Measurements from ENCODE around the gene FAM98C. TPM values are rescaled to one million over a fixed set of nuclear protein-coding genes. Genes with fewer than 3 reads are reported as not detected.

FAM98C gene
- total RNA-seq, 1 donor, result 11.6 TPM

DNA sequence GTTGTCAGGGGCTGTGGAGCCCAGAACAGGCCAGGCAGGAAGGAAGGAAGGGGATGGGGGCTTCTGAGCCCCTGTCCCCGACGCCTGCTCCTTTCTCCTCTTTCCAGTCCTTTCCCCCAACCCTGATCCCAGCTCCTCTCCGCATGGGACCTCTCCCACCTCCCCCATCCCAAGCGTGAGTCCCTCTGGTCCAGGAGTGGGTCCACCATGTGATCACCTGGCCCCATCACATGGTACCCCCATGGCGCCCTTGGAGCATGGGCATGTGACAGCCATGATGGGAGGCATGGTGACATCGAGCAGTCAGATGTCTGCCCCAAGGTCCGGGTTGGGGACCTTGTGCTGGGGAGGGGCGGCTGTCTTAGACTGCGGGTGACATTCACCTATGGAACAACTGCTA, 39.8 kb downstream of the FAM98C start:
- no peaks in the 10 kb centered on the region for H3K27me3 ChIP-seq (ENCODE audit: insufficient read depth, low read length)
- no peak overlapping the region for H3K4me3 ChIP-seq (ENCODE audit: low read length)
- H3K4me1 ChIP-seq (ENCODE audit: insufficient read depth, low read length), result no peaks in the 10 kb centered on the region
- no peaks in the 10 kb centered on the region for H3K9me3 ChIP-seq (ENCODE audit: low read depth, low read length)

DNA sequence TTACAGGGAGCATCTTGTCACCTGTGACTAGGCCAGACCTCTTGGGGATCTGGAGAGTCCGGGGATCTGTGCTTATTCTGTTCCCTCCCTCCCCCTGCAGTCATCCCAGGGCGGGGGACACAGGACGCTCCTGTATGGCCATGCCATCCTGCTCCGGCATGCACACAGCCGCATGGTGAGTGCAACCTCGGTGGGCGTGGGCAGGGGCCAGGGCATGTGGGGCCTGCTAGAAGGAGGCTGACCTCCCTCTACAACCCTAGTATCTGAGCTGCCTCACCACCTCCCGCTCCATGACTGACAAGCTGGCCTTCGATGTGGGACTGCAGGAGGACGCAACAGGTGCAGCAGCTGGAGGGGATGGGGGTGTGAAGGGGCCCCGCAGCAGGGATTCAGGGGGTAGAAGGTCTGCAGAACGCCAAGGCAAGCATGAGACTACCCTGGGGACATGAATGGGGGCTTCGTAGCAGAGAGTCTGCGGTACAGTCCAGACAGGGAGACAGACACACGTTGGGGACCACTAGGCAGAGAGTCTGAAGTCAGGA, 40.6 kb downstream of the FAM98C start:
- H3K4me1 ChIP-seq (ENCODE audit: insufficient read depth, low read length), result no peaks in the 10 kb centered on the region
- H3K27me3 ChIP-seq (ENCODE audit: insufficient read depth, low read length), result no peaks in the 10 kb centered on the region
- no peak overlapping the region for H3K4me3 ChIP-seq (ENCODE audit: low read length)
- no peaks in the 10 kb centered on the region for H3K9me3 ChIP-seq (ENCODE audit: low read depth, low read length)

DNA sequence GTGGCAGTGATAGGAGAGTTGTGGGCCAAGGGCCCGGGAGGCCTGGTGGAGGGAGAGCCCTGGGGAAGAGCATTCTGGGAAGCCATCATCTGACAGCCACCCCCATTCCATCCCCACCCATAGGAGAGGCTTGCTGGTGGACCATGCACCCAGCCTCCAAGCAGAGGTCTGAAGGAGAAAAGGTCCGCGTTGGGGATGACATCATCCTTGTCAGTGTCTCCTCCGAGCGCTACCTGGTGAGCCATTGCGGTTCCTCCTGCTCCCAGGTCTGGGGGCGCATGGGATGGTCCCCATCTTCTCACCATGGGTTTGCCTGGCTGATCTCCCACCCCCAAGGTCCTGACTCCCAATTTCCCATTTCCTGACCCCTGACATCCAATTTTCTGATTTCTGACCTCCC, 41.1 kb downstream of the FAM98C start:
- Histone ChIP-seq H3K27me3 (ENCODE audit: insufficient read depth, low read length) (no peaks in the 10 kb centered on the region), H3K4me3 (ENCODE audit: low read length) (no peak overlapping the region), H3K9me3 (ENCODE audit: low read depth, low read length) (no peaks in the 10 kb centered on the region), H3K4me1 (ENCODE audit: insufficient read depth, low read length) (no peaks in the 10 kb centered on the region)

DNA sequence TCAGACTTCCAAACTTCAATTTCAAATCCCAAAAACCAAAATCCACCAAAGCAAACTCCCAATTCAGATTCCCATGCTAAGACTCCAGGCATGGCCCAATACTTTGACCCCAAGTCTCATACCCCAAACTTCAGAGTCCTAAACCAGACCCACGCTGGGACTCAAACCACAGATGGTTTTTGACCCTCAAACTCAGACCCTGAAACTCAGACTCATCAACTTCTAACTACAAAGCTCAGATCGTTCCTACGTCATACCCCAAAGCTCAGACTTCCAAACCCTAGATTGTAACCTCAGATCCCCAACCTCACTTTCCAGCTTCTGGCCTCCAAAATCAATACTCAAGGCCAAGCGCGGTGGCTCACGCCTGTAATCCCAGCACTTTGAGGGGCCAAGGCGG, 42.5 kb downstream of the FAM98C start:
- no peaks in the 10 kb centered on the region for H3K4me1 ChIP-seq (ENCODE audit: insufficient read depth, low read length)
- H3K9me3 ChIP-seq (ENCODE audit: low read depth, low read length), result no peaks in the 10 kb centered on the region
- no peak overlapping the region for H3K4me3 ChIP-seq (ENCODE audit: low read length)
- H3K27me3 ChIP-seq (ENCODE audit: insufficient read depth, low read length), result no peaks in the 10 kb centered on the region

DNA sequence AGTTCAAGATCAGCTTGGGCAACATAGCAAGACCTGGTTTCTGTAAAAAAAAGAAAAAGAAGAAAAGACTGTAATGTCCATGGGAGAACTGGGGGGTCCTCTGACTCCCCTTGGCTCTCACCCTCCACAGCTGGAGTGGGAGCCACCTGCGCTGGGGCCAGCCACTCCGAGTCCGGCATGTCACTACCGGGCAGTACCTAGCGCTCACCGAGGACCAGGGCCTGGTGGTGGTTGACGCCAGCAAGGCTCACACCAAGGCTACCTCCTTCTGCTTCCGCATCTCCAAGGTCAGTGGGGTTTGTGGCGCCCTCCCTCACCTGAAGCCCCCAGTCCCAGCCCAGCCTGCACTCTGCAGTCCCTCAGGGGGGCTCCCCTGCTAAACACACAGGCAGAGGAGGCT, 45.3 kb downstream of the FAM98C start:
- Histone ChIP-seq H3K9me3 (ENCODE audit: low read depth, low read length) (no peaks in the 10 kb centered on the region), H3K4me3 (ENCODE audit: low read length) (no peak overlapping the region), H3K4me1 (ENCODE audit: insufficient read depth, low read length) (no peaks in the 10 kb centered on the region), H3K27me3 (ENCODE audit: insufficient read depth, low read length) (no peaks in the 10 kb centered on the region)

DNA sequence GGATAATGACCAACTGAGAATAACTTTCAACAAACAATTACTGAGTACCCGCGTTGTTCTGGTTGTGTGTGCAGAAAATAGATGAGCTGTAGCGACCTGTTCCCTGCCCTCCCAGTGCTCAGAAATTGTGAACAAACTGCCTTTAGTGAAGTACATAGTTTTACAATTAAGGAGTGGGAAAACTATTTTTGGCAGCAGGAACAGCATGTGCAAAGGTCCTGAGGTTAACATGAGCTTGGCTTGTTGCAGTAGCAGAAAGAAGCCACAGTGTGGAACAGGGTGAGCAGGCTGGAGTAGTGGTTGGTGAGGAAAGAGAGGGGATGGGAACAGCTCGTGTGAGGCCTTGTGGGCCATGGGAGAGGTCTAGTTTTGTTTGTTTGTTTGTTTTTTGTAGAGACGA, 46.6 kb downstream of the FAM98C start:
- Histone ChIP-seq H3K4me1 (ENCODE audit: insufficient read depth, low read length) (no peaks in the 10 kb centered on the region), H3K4me3 (ENCODE audit: low read length) (no peak overlapping the region), H3K27me3 (ENCODE audit: insufficient read depth, low read length) (no peaks in the 10 kb centered on the region), H3K9me3 (ENCODE audit: low read depth, low read length) (no peaks in the 10 kb centered on the region)

DNA sequence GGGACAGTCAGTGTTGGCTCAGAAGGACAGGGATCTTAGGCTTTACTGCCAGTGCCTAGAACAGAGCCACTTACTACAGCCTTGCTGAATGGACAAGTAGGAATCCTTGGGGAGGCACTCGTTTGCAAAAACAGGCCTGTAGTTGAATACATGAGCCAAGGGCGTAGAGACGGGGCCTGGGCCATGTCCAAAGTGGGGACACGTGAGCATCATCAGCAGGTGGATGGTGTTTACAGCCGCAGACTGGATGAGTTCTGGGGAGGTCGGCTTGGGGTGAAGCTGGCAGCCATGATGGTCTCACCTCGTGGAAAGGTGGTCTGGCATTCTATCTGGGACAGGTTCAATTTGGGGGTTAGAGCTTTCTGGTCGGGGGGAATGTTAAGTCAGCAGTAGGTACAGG, 48.1 kb downstream of the FAM98C start:
- H3K9me3 ChIP-seq (ENCODE audit: low read depth, low read length), result no peaks in the 10 kb centered on the region
- no peaks in the 10 kb centered on the region for H3K27me3 ChIP-seq (ENCODE audit: insufficient read depth, low read length)
- no peaks in the 10 kb centered on the region for H3K4me1 ChIP-seq (ENCODE audit: insufficient read depth, low read length)
- H3K4me3 ChIP-seq (ENCODE audit: low read length), result no peak overlapping the region

DNA sequence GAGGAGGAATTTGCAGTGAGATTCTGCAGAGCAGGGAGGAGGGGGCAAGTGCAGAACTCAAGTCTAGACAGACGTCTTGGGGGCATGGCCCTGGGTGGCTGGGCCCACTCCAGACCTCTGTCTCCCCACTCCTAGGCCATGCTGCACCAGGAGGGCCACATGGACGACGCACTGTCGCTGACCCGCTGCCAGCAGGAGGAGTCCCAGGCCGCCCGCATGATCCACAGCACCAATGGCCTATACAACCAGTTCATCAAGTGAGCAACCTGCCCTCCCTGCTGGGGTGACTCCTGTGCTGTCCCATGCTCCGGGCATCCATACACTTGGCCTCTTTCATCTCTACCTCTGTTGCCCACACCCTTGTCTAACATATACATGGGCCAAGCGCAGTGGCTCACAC, 48.7 kb downstream of the FAM98C start:
- Histone ChIP-seq H3K4me1 (ENCODE audit: insufficient read depth, low read length) (no peaks in the 10 kb centered on the region), H3K4me3 (ENCODE audit: low read length) (no peak overlapping the region), H3K9me3 (ENCODE audit: low read depth, low read length) (no peaks in the 10 kb centered on the region), H3K27me3 (ENCODE audit: insufficient read depth, low read length) (no peaks in the 10 kb centered on the region)

DNA sequence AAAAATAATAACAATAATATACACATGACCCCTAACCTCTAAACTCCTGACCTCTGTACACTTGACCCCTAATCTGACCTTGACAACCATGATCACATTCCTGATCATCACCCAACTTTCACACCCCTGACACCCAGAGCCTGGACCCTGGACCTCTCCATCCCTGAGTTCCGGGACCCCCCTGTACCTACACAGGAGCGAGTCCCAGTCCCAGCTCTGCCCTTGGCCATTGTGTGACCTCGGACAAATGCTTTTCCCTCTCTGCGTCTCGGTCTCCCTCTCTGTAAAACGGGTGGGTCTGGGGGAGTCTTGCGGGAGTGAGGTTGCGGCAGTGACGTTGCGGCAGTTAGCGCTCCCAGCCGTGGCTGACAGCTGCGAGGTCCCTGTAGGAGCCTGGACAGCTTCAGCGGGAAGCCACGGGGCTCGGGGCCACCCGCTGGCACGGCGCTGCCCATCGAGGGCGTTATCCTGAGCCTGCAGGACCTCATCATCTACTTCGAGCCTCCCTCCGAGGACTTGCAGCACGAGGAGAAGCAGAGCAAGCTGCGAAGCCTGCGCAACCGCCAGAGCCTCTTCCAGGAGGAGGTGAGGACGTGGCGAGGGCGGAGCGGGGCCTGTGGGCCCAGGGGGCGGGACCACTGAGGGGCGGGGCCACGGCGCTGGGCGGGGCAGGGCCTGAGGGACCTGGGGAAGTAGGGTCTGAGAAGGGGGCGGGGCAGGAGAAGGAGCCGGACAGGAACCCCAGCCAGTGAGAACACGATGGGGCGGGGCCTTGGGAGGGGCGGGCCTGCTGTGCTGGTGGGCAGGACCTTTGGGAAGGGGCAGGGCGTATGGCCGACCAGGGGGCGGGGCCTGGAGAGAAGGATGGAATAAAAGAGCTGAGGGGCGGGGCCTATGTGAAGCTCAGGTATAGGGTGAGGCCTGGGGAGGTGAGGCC, 49.8 kb downstream of the FAM98C start:
- H3K9me3 ChIP-seq (ENCODE audit: low read depth, low read length), result no peaks in the 10 kb centered on the region
- H3K27me3 ChIP-seq (ENCODE audit: insufficient read depth, low read length), result no peaks in the 10 kb centered on the region

DNA sequence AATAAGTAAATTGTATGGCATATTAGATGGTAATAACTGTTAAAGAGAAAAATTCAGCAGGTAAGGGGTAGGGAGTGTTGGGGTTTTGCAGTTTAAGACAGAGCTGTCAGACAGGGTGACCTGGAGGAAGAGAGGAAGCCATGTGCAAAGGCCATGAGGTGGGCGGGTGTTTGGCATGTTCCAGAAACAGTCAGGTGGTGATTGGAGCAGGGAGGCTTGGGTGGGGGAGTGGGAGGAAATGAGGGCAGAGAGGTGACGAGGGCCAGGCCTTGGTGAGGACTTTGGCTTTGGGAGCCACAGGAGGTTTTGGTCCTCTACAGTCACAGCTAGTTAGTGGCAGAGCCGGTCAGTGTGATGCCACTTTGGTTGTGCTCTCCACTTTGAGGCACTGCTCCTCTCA, 50.7 kb downstream of the FAM98C start:
- no peak overlapping the region for H3K4me3 ChIP-seq (ENCODE audit: low read length)
- H3K27me3 ChIP-seq (ENCODE audit: insufficient read depth, low read length), result no peaks in the 10 kb centered on the region
- H3K9me3 ChIP-seq (ENCODE audit: low read depth, low read length), result no peaks in the 10 kb centered on the region
- H3K4me1 ChIP-seq (ENCODE audit: insufficient read depth, low read length), result no peaks in the 10 kb centered on the region

More for the DNA sequence above, 49.8 kb downstream of the FAM98C start:
- H3K4me1 ChIP-seq (ENCODE audit: insufficient read depth, low read length), result no peaks in the 10 kb centered on the region
- no peak overlapping the region for H3K4me3 ChIP-seq (ENCODE audit: low read length)

DNA sequence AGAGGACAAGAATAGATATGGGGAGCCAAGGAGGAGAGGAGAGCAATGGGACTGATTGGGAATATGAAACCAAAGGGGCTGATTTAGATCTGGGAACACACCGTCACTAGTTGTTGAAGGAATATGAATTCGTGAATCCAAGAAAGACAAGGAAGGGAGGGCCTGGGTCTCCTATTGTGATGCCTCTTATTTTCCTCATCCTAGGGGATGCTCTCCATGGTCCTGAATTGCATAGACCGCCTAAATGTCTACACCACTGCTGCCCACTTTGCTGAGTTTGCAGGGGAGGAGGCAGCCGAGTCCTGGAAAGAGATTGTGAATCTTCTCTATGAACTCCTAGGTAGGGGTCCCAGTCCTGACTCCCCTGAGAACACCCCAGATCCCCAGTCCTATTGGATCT, 52.1 kb downstream of the FAM98C start:
- no peaks in the 10 kb centered on the region for H3K27me3 ChIP-seq (ENCODE audit: insufficient read depth, low read length)
- no peaks in the 10 kb centered on the region for H3K9me3 ChIP-seq (ENCODE audit: low read depth, low read length)
- no peaks in the 10 kb centered on the region for H3K4me1 ChIP-seq (ENCODE audit: insufficient read depth, low read length)
- no peak overlapping the region for H3K4me3 ChIP-seq (ENCODE audit: low read length)

DNA sequence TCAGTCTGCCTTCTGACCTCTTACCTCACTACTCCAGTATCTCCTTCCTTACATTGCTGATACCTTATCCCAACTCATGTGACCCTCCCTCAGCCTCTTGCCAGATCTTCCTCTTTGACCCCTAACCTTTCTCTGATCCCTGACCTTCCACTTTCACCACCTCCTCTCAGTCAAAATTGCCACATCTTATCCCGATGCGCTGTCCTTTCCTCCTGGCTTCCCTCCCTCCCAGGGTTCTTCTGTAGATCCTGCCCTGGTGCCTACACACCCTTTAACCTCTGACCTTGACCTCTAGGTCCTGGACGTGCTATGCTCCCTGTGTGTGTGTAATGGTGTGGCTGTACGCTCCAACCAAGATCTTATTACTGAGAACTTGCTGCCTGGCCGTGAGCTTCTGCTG, 54.3 kb downstream of the FAM98C start:
- Histone ChIP-seq H3K4me3 (ENCODE audit: low read length) (no peak overlapping the region), H3K27me3 (ENCODE audit: insufficient read depth, low read length) (no peaks in the 10 kb centered on the region), H3K4me1 (ENCODE audit: insufficient read depth, low read length) (no peaks in the 10 kb centered on the region), H3K9me3 (ENCODE audit: low read depth, low read length) (no peaks in the 10 kb centered on the region)

DNA sequence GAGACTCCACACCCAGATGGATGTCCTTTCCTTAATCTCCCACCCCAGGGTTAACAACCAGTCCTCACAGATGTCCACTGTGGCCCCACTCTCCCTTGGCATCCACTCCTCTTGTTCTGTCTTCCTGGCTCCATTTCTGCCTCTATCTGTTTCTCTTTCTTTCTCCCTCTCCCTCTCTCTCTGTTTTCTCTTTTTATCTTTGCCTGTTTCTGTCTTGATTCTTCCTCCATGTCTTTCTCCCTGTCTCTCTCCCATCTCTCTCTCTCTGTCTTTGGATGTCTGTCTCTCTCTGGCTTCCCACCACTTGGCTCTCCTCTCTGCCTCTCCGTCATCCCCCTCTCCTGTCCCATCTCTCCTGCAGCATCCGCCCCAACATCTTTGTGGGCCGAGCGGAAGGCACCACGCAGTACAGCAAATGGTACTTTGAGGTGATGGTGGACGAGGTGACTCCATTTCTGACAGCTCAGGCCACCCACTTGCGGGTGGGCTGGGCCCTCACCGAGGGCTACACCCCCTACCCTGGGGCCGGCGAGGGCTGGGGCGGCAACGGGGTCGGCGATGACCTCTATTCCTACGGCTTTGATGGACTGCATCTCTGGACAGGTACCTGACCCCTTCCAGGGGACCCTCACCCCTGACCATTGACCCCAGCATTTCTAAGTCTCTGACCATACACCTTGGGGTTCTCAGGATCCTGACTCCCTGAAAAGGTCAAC, 55.0 kb downstream of the FAM98C start:
- Histone ChIP-seq H3K4me1 (ENCODE audit: insufficient read depth, low read length) (no peaks in the 10 kb centered on the region), H3K4me3 (ENCODE audit: low read length) (no peak overlapping the region), H3K27me3 (ENCODE audit: insufficient read depth, low read length) (no peaks in the 10 kb centered on the region), H3K9me3 (ENCODE audit: low read depth, low read length) (no peaks in the 10 kb centered on the region)
